Neuronal stem cell (in vitro differentiated cells): Measurements from ENCODE around the gene BCAM.
A peak's percentile ranks its signal among the peaks of the same experiment; 100 is the strongest.

Experiments used
- DNase-seq: peaks from one replicate; pipeline ENCODE4 v3.0.0-alpha.2; 2013; ENCODE audit warnings: low spot score
- H2AFZ ChIP-seq: one replicate; pipeline ENCODE4 v1.6.1; 2013; ENCODE audit warnings: mild to moderate bottlenecking, low read length, inconsistent platforms
- H2AK5ac ChIP-seq: 2 replicates; pipeline ENCODE4 v1.6.1; 2013; ENCODE audit warnings: low read depth, mild to moderate bottlenecking, inconsistent platforms, low read length, moderate library complexity, mixed read lengths
- H2BK120ac ChIP-seq: 2 replicates; pipeline ENCODE4 v1.6.1; 2013; ENCODE audit warnings: low read depth, mild to moderate bottlenecking, inconsistent platforms, low read length, moderate library complexity, mixed read lengths
- H2BK12ac ChIP-seq: one replicate; pipeline ENCODE4 v1.6.1; 2013; ENCODE audit warnings: low read length, inconsistent platforms
- H2BK15ac ChIP-seq: 2 replicates; pipeline ENCODE4 v1.6.1; 2013; ENCODE audit warnings: mild to moderate bottlenecking, low read length, inconsistent platforms, mixed read lengths
- H2BK5ac ChIP-seq: one replicate; pipeline ENCODE4 v1.6.1; 2013; ENCODE audit warnings: inconsistent platforms, mild to moderate bottlenecking, low read length, moderate library complexity
- H3K14ac ChIP-seq: one replicate; pipeline ENCODE4 v1.6.1; 2013; ENCODE audit warnings: low read length, inconsistent platforms
- H3K18ac ChIP-seq: 2 replicates; pipeline ENCODE4 v1.6.1; 2013; ENCODE audit warnings: low read length, inconsistent platforms
- H3K23ac ChIP-seq: 2 replicates; pipeline ENCODE4 v1.6.1; 2013; ENCODE audit warnings: low read depth, mild to moderate bottlenecking, mixed read lengths, low read length, inconsistent platforms; ENCODE audit not compliant: poor library complexity
- H3K27ac ChIP-seq: replicated peaks from 3 replicates; pipeline ENCODE4 v1.5.1; 2013; ENCODE audit warnings: low read length, inconsistent platforms
- H3K27me3 ChIP-seq, 3 experiments: 2 replicates each; pipeline ENCODE4 v1.6.1; 2013; ENCODE audit warnings: low read length in 3 of 3, mild to moderate bottlenecking in 2 of 3, inconsistent platforms in 1 of 3, low read depth in 1 of 3, mixed read lengths in 1 of 3, moderate library complexity in 1 of 3; ENCODE audit not compliant: control insufficient read depth in 3 of 3, insufficient read depth in 3 of 3
- H3K36me3 ChIP-seq, 2 donors: replicated peaks in 1 of 2; 2 replicates each; pipeline ENCODE4 v1.6.1; 2013; ENCODE audit warnings: low read length in 2 of 2; ENCODE audit not compliant: control insufficient read depth in 2 of 2, insufficient read depth in 2 of 2
- H3K4ac ChIP-seq: 2 replicates; pipeline ENCODE4 v1.6.1; 2013; ENCODE audit warnings: inconsistent platforms, mild to moderate bottlenecking, low read length, moderate library complexity
- H3K4me1 ChIP-seq, 2 donors: 1 replicate in 1 of 2; 2 replicates in 1 of 2; pipeline ENCODE4 v1.6.1; 2013; ENCODE audit warnings: low read length in 2 of 2, low read depth in 1 of 2; ENCODE audit not compliant: control insufficient read depth in 2 of 2, insufficient read depth in 1 of 2
- H3K4me2 ChIP-seq: one replicate; pipeline ENCODE4 v1.6.1; 2013; ENCODE audit warnings: mild to moderate bottlenecking, low read length, inconsistent platforms; ENCODE audit not compliant: insufficient read depth, poor library complexity, severe bottlenecking
- H3K4me3 ChIP-seq, 2 donors: 2 replicates each; pipeline ENCODE4 v1.5.1; 2013; ENCODE audit warnings: low read length in 2 of 2, mild to moderate bottlenecking in 2 of 2, inconsistent platforms in 1 of 2, moderate library complexity in 1 of 2
- H3K79me1 ChIP-seq: one replicate; pipeline ENCODE4 v1.6.1; 2013; ENCODE audit warnings: low read depth, mild to moderate bottlenecking, inconsistent platforms, low read length, moderate library complexity
- H3K9ac ChIP-seq: one replicate; pipeline ENCODE4 v1.6.1; 2013; ENCODE audit warnings: mild to moderate bottlenecking, low read depth, low read length, inconsistent platforms; ENCODE audit not compliant: poor library complexity
- H3K9me3 ChIP-seq, 2 donors: replicated peaks in 1 of 2; 2 replicates each; pipeline versions ENCODE3 to v1.6.1; 2013; ENCODE audit warnings: low read length in 2 of 2, mild to moderate bottlenecking in 2 of 2, inconsistent platforms in 1 of 2, low read depth in 1 of 2, mixed read lengths in 1 of 2, moderate library complexity in 1 of 2; ENCODE audit not compliant: control insufficient read depth in 2 of 2, insufficient read depth in 1 of 2
- H4K8ac ChIP-seq: one replicate; pipeline ENCODE4 v1.6.1; 2013; ENCODE audit warnings: low read depth, mild to moderate bottlenecking, inconsistent platforms, low read length, moderate library complexity
- H4K91ac ChIP-seq: one replicate; pipeline ENCODE4 v1.6.1; 2013; ENCODE audit warnings: low read length, low read depth, mild to moderate bottlenecking, inconsistent platforms; ENCODE audit not compliant: poor library complexity
- WGBS, 2 donors: extraction: QIAGEN DNeasy Blood & Tissue Kit; methylation state at CpG; one replicate each; pipeline ENCODE4 v1.1.7; 2013; ENCODE audit warnings: missing lambda C conversion rate in 2 of 2, mixed read lengths in 1 of 2; ENCODE audit not compliant: insufficient read length in 2 of 2, insufficient replicate concordance in 1 of 2; ENCODE audit errors: extremely low coverage in 2 of 2; 5-methylcytosine and 5-hydroxymethylcytosine counted together

BCAM gene

DNA sequence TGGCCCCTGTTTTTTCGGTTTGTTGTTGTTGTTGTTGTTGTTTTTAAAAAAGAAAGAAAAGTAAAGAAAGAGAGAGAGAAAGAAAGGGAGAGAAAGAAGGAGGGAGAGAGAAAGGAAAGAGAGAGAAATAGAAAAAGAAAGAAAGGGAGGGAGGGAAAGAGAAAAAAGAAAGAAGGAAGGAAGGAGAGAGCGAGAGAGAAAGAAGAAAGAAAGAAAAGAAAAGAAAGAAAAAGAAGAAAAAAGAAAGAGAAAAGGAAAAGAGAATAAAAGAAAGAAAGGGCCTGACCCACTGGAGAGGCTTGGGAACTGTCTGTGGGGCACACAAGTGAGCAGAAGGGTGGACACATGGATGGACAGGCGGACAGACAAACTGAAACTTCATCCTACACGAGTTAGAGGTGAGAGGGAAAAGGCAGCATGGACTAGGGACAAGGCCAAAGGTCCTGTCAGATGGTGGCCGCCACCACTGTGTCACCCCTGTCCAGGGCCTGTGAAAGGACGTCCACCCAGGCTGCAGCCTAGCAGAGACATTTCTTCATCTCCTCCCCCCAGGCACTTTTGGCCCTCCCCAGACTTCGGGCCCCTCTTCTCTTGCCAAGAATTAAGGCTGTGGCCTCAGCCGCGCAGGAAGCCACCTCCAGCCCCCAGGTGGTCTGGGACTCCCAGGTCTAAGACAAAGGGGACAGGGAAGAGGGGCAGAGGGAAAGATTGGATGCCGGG is 9.1 kb upstream of the BCAM start:
- Histone ChIP-seq H2BK5ac (no peak overlapping the region), H3K14ac (no peak overlapping the region), H2BK120ac (no peak overlapping the region), H4K8ac (no peak overlapping the region), H3K36me3 (no peaks in the 10 kb centered on the region), H2AFZ (peak overlapping the region; percentile 61), H3K27ac (no peak overlapping the region), H3K79me1 (peaks cover 1% of the 10 kb centered on the region), H3K4ac (no peak overlapping the region), H3K4me2 (no peak overlapping the region), H2BK12ac (no peak overlapping the region), H3K4me1 (peaks cover 7 to 16% of the 10 kb centered on the region in 2 donors), H2AK5ac (peak overlapping the region; percentile 60), H3K23ac (no peak overlapping the region), H3K18ac (peak overlapping the region; percentile 38), H2BK15ac (peak overlapping the region; percentile 97), H3K4me3 (no peak overlapping the region), H3K9ac (no peak overlapping the region), H4K91ac (no peak overlapping the region), H3K9me3 (no peaks in the 10 kb centered on the region), H3K27me3 (no peaks in the 10 kb centered on the region)
- WGBS, 2 donors: no CpG with 5 or more reads among the region's 10 CpGs
- DNase-seq: no peak

- H2AK5ac ChIP-seq: no peak overlapping the region
- no peak overlapping the region for H3K27ac ChIP-seq
- no CpG with 5 or more reads among the region's 3 CpGs for WGBS, 2 donors
- peak overlapping the region; percentile 61 for H2AFZ ChIP-seq
- H3K27me3 ChIP-seq: no peaks in the 10 kb centered on the region
- H3K23ac ChIP-seq: no peak overlapping the region
- no peak overlapping the region for H3K4me2 ChIP-seq
- H3K4me3 ChIP-seq: no peak overlapping the region
- peak overlapping the region; percentile 15 for H3K18ac ChIP-seq
- no peak overlapping the region for H2BK5ac ChIP-seq
- H3K4me1 ChIP-seq: peaks cover 7 to 16% of the 10 kb centered on the region in 2 donors
- DNase-seq: peak; percentile 88
- no peak overlapping the region for H3K9ac ChIP-seq
- H3K4ac ChIP-seq: no peak overlapping the region
- H4K8ac ChIP-seq: no peak overlapping the region
- H2BK15ac ChIP-seq: peak overlapping the region; percentile 97
- H3K79me1 ChIP-seq: peaks cover 1% of the 10 kb centered on the region
- no peak overlapping the region for H3K14ac ChIP-seq
- H4K91ac ChIP-seq: no peak overlapping the region
- H2BK12ac ChIP-seq: no peak overlapping the region
- H2BK120ac ChIP-seq: no peak overlapping the region
- H3K36me3 ChIP-seq: no peaks in the 10 kb centered on the region
- no peaks in the 10 kb centered on the region for H3K9me3 ChIP-seq
These were observed 8.4 kb upstream of the BCAM start for GRCh38 chr19:44800461-44800860.

GRCh38 chr19:44803442-44804428 is 5.2 kb upstream of the BCAM start:
- Histone ChIP-seq H3K27ac (no peak overlapping the region), H3K14ac (no peak overlapping the region), H2BK15ac (peak overlapping the region; percentile 80), H2AFZ (no peak overlapping the region), H2BK120ac (no peak overlapping the region), H3K9me3 (no peaks in the 10 kb centered on the region), H3K18ac (peak overlapping the region; percentile 28), H3K4me2 (no peak overlapping the region), H4K8ac (no peak overlapping the region), H3K79me1 (peaks cover 1% of the 10 kb centered on the region), H4K91ac (no peak overlapping the region), H3K4me3 (no peak overlapping the region), H2BK5ac (no peak overlapping the region), H3K27me3 (no peaks in the 10 kb centered on the region), H3K23ac (no peak overlapping the region), H3K36me3 (no peaks in the 10 kb centered on the region), H3K4me1 (peaks cover 15 to 17% of the 10 kb centered on the region in 2 donors), H2AK5ac (peak overlapping the region; percentile 11), H3K4ac (no peak overlapping the region), H2BK12ac (no peak overlapping the region), H3K9ac (no peak overlapping the region)
- WGBS, 2 donors: no CpG with 5 or more reads among the region's 13 CpGs
- DNase-seq: no peak

DNA sequence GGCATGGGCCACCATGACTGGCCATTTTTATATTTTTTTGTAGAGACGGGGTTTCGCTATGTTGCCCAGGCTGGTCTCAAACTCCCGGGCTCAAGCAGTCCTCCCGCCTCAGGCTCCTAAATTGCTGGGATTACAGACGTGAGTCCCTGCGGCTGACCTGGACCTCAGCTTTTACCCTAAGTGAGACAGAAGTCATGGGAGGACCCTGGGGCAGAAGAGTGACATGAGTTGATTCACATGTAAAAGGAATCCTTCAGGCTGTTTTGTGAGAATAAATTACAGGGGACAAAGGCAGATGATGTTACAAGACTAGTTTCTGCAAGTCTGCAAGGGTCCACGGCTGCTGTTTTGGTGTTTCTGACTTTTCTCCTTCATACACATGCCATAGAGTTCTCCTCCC is 2.6 kb upstream of the BCAM start:
- H2BK5ac ChIP-seq: no peak overlapping the region
- no peak overlapping the region for H3K27ac ChIP-seq
- H3K27me3 ChIP-seq: peaks cover 0 to 3% (median 2%) of the 10 kb centered on the region in 3 experiments
- H3K79me1 ChIP-seq: no peaks in the 10 kb centered on the region
- no peak overlapping the region for H2AK5ac ChIP-seq
- no peak overlapping the region for H3K14ac ChIP-seq
- no peaks in the 10 kb centered on the region for H3K36me3 ChIP-seq
- no peak overlapping the region for H2BK15ac ChIP-seq
- no peak overlapping the region for H4K8ac ChIP-seq
- no peak overlapping the region for H3K9ac ChIP-seq
- no peak overlapping the region for H3K4ac ChIP-seq
- H2BK120ac ChIP-seq: no peak overlapping the region
- H3K9me3 ChIP-seq: no peaks in the 10 kb centered on the region
- no peak for DNase-seq
- H2AFZ ChIP-seq: no peak overlapping the region
- no peak overlapping the region for H4K91ac ChIP-seq
- H3K23ac ChIP-seq: no peak overlapping the region
- H3K4me3 ChIP-seq: no peak overlapping the region
- peaks cover 26 to 29% of the 10 kb centered on the region in 2 donors for H3K4me1 ChIP-seq
- no peak overlapping the region for H2BK12ac ChIP-seq
- WGBS, 2 donors: no CpG with 5 or more reads among the region's 7 CpGs
- no peak overlapping the region for H3K18ac ChIP-seq
- no peak overlapping the region for H3K4me2 ChIP-seq
